Coronary artery (tissue), 2 donors: ENCODE data around the gene SPATS2L.

Experiments
- DNase-seq: peaks from one replicate; pipeline ENCODE4 v3.0.0-alpha.2; 2017; ENCODE audit warnings: low spot score
- H3K27ac ChIP-seq, 2 donors: fragments of 200-600 bp; sonication (generic); one replicate each; pipeline ENCODE4 v1.5.1; 2016 to 2019
- H3K4me3 ChIP-seq: fragments of 200-600 bp; sonication (generic); 2 replicates; pipeline ENCODE4 v1.5.1; 2016; ENCODE audit warnings: mild to moderate bottlenecking, moderate library complexity
- TF ChIP-seq, protein P1 (sequence below): fragments of 200-600 bp; sonication (generic); IDR thresholded peaks from one replicate; pipeline ENCODE4 v1.5.1; 2019; ENCODE audit warnings: antibody characterized with exemption

The SPATS2L gene

DNA sequence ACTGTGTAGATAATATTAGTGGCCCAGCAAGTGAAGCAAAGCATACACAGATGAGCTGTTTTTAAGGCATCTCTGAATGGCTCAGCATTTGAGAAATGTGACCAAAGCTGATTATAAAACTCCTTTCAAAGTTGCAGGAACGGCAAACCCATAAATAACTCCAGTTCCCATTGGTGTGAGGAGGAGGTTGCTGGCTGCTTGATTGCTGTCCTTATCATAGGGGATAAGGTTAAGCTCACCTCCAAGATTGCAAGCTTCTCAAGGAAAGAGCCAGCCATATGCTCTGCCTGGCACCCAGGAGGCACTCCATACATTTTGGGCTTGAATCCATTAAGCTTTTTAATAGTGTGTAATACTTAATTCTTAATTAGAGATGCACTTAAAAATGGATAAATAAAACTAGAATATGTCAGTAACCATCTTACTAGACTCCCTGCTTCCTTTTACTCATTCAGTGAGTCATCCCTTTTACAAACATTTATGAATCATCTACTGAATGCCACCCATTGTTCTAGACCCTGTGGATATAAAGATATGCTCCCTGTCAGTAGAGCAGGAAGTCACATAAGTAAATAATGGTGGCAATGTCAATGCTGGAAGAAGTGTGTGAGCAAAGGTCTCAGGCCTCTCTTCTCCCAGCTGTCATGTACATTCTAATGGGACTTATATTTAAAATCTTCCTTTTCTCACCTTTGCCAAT is 99.3 kb downstream of the SPATS2L start:
- H3K4me3 ChIP-seq, result peak overlapping the region; percentile 27
- no peak for DNase-seq
- H3K27ac ChIP-seq, result peak overlapping the region in 1 of 2 donors; percentile 80
- TF ChIP-seq, protein P1, sequence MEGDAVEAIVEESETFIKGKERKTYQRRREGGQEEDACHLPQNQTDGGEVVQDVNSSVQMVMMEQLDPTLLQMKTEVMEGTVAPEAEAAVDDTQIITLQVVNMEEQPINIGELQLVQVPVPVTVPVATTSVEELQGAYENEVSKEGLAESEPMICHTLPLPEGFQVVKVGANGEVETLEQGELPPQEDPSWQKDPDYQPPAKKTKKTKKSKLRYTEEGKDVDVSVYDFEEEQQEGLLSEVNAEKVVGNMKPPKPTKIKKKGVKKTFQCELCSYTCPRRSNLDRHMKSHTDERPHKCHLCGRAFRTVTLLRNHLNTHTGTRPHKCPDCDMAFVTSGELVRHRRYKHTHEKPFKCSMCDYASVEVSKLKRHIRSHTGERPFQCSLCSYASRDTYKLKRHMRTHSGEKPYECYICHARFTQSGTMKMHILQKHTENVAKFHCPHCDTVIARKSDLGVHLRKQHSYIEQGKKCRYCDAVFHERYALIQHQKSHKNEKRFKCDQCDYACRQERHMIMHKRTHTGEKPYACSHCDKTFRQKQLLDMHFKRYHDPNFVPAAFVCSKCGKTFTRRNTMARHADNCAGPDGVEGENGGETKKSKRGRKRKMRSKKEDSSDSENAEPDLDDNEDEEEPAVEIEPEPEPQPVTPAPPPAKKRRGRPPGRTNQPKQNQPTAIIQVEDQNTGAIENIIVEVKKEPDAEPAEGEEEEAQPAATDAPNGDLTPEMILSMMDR, result no peak

DNA sequence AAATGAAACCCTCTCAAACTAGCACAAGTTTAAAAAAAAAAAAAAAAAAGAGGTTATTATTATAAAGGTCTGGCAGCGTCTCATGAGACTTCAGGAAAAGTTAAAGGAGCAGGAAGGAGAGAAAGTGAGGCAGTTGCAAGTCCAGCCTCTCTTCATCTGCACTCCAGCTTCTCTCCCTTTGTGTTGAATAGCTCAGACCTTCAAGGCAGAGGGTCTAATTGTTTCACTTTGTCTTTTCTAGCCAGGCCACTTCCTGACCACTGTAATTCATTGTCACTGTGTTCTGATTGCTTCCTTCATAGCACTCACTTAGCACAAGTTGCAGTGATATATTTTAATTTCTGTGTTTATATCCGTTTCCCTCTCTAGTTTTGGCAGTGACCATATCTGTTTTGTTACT is 99.9 kb downstream of the SPATS2L start:
- H3K27ac ChIP-seq, result no peak overlapping the region
- H3K4me3 ChIP-seq, result no peak overlapping the region
- TF ChIP-seq, protein P1, result no peak
- DNase-seq, result no peak

DNA sequence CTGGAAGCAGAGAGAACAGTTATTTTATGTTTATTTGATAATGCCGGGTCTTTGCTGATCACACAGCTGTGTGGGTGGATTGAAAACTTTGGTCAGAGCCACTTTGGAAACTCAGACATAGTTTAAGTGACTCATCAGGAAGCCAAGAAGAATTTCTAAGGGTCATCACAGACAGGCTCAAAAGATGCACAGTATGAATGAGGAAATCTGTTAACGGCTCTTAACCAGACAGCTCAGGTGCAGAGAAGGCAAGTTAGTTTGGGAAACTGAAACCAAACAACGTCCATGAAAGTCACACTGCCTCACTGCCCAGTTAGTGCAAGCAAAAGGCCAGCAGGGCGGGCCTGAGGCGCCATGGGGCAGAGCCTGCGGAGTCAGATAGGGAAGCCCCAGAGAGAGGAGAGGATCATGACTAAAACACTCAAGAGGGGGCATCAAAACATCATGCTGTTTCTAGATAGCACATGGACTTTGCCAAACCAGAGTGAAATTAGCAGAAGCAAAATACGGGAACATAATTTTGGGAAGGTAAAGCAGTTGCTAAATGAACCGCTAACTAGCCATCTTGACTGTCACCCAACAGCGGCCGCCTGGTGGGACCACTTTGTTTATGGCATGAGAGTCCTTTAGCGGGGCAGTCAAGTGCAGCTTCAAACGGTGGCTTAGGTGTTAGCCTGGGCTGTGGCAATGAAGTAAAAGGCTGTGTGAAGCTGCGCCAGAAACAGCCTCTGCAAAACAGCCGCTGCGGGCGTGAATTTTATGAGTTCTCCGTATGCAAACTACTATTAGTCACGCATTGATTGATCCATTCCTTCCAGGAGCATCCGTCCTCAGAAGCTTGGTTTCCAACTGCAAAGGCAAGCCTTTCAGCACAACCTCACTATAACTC is 102.2 kb downstream of the SPATS2L start:
- no peak for DNase-seq
- TF ChIP-seq, protein P1, result no peak
- no peak overlapping the region for H3K27ac ChIP-seq
- H3K4me3 ChIP-seq, result no peak overlapping the region

DNA sequence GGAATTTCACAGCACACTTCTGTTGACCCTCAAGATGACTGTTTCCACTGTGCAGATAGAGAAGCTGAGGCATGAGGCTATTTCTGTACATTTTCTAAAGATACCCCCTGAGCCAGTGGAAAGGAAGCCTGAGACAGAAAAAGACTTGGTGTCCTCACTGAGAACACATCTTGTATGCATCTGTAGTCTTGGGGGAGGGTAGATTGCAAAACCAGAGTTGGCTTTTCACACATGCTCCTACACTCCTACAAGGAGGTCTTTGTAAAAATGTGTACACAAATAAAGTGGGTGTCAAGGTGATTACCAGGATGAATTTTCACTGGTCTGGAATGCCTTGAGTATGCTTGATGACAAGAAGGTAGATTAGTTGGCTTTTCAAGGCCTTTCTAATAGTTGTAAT is 105.3 kb downstream of the SPATS2L start:
- TF ChIP-seq, protein P1, result no peak
- DNase-seq, result no peak
- H3K4me3 ChIP-seq, result no peak overlapping the region
- H3K27ac ChIP-seq, result no peak overlapping the region

DNA sequence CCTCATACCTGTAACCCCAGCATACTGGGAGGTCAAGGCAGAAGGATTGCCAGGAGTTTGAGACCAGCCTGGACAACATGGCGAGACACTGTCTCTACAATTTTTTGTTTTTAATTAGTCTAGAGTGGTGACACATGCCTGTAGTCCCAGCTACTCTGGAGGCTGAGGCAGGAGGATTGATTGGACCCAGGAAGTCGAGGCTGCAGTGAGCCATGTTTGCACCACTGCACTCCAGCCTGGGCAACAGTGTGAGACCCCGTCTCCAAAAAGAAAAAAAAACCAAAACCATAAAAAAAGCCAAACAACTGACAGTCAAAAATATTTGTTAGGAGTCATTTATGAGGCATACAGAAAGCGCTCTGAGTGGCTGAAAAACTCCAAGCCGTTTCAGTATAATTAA is 107.9 kb downstream of the SPATS2L start:
- H3K27ac ChIP-seq, result no peak overlapping the region
- no peak for DNase-seq
- TF ChIP-seq, protein P1, result no peak
- no peak overlapping the region for H3K4me3 ChIP-seq

DNA sequence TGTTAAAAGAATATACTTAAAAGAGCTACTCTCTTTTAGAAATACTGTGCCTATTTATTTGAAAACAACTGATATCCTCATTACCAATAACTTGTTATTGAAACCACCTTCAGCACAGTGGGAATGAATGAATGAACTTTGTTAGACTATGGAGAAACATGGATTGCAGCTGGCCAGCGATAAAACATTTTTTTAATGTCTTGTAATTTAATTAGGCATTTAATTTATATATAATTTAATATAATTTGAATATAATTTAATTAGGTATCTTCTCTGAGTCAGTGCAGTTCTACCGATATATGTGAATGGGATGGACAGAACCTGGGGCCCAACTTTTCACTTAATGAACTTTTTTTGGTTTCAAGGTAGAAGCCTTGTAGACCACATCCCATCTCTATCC is 109.0 kb downstream of the SPATS2L start:
- TF ChIP-seq, protein P1, result no peak
- H3K27ac ChIP-seq, result no peak overlapping the region
- DNase-seq, result no peak

More for the DNA sequence above, 109.0 kb downstream of the SPATS2L start:
- H3K4me3 ChIP-seq, result no peak overlapping the region
